Endodermal cell (in vitro differentiated cells): ENCODE data around the gene SLC22A17. TPM values are rescaled to one million over a fixed set of nuclear protein-coding genes. Genes with fewer than 3 reads are reported as not detected.
"Not testable (repeated sequence)": the region's sequence is repeated elsewhere in the genome, so short reads cannot be mapped to it uniquely, and the experiment has no call there.

ENCODE experiments used
- DNase-seq: peaks from one replicate; pipeline ENCODE4 v3.0.0-alpha.2; 2017
- H3K27ac ChIP-seq: 2 replicates; pipeline ENCODE4 v1.5.1; 2013; ENCODE audit warnings: mild to moderate bottlenecking, low read depth, low read length, moderate library complexity
- H3K27me3 ChIP-seq: 2 replicates; pipeline ENCODE4 v1.6.1; 2013; ENCODE audit warnings: mild to moderate bottlenecking, low read length, moderate library complexity; ENCODE audit not compliant: insufficient read depth, control insufficient read depth, poor library complexity, severe bottlenecking
- H3K36me3 ChIP-seq: 2 replicates; pipeline ENCODE4 v1.7.0; 2013; ENCODE audit warnings: mild to moderate bottlenecking, low read length, moderate library complexity; ENCODE audit not compliant: control insufficient read depth, insufficient read depth
- H3K4me1 ChIP-seq: one replicate; pipeline ENCODE4 v1.7.0; 2013; ENCODE audit warnings: low read length; ENCODE audit not compliant: control insufficient read depth, insufficient read depth
- H3K4me3 ChIP-seq: 2 replicates; pipeline ENCODE4 v1.5.1; 2013; ENCODE audit warnings: mild to moderate bottlenecking, low read length, moderate library complexity
- H3K9ac ChIP-seq: 2 replicates; pipeline ENCODE4 v1.6.1; 2013; ENCODE audit warnings: mild to moderate bottlenecking, low read length, moderate library complexity; ENCODE audit not compliant: poor library complexity, severe bottlenecking; ENCODE audit errors: extremely low read depth
- H3K9me3 ChIP-seq: 2 replicates; pipeline ENCODE4 v1.6.1; 2013; ENCODE audit warnings: mild to moderate bottlenecking, low read length, moderate library complexity; ENCODE audit not compliant: control insufficient read depth
- H3K27ac Mint-ChIP-seq: 2 replicates; pipeline ENCODE4 v1.8.0; 2020; ENCODE audit warnings: mixed read lengths
- H3K27me3 Mint-ChIP-seq: 2 replicates; pipeline ENCODE4 v1.8.0; 2021; ENCODE audit warnings: mild to moderate bottlenecking, mixed read lengths; ENCODE audit not compliant: insufficient read depth
- H3K36me3 Mint-ChIP-seq: 2 replicates; pipeline ENCODE4 v1.8.0; 2020; ENCODE audit warnings: low read depth, mixed read lengths
- H3K4me1 Mint-ChIP-seq: 2 replicates; pipeline ENCODE4 v1.8.0; 2020; ENCODE audit warnings: mixed read lengths
- H3K4me3 Mint-ChIP-seq: 2 replicates; pipeline ENCODE4 v1.8.0; 2020; ENCODE audit warnings: mild to moderate bottlenecking, moderate library complexity, mixed read lengths
- H3K9me3 Mint-ChIP-seq: 2 replicates; pipeline ENCODE4 v1.8.0; 2020; ENCODE audit warnings: mild to moderate bottlenecking, mixed read lengths
- CTCF ChIP-seq: fragments of 200-600 bp; sonication (generic); conservative IDR thresholded peaks from 2 replicates; pipeline ENCODE4 v1.5.0; 2021; ENCODE audit warnings: antibody characterized with exemption, mild to moderate bottlenecking
- WGBS, 2 experiments: methylation state at CpG; one replicate each; pipeline versions ENCODE4 v1.1.5 to v1.1.7; 2013; ENCODE audit warnings: missing lambda C conversion rate in 2 of 2, mixed read lengths in 1 of 2; ENCODE audit not compliant: insufficient coverage in 1 of 2, insufficient read length in 1 of 2; 5-methylcytosine and 5-hydroxymethylcytosine counted together
- total RNA-seq, 2 donors: library from RNA; stranded (reverse); fragmentation: NEBNext Ultra II Directional in 1 of 2; extraction: Animal tissue kit (Norgen Biotek cat#: 25700) in 1 of 2; gene quantifications; 2 replicates in 1 of 2; 3 replicates in 1 of 2; pipeline ENCODE4 v1.2.1, GENCODE V29; 2021

SLC22A17 gene
- total RNA-seq, 2 donors from 2014 or later: 49.9 to 89.0 TPM

GRCh38 chr14:23396781-23397407 lies 44.2 kb upstream of the SLC22A17 start:
- Histone ChIP-seq H3K27me3 (peaks cover 5% of the 10 kb centered on the region), H3K36me3 (no peaks in the 10 kb centered on the region), H3K9me3 (no peaks in the 10 kb centered on the region), H3K9ac (no peak overlapping the region), H3K27ac (no peak overlapping the region), H3K4me1 (no peaks in the 10 kb centered on the region), H3K4me3 (no peak overlapping the region)
- no peak overlapping the region for H3K27ac Mint-ChIP-seq
- no peak for DNase-seq
- TF ChIP-seq CTCF: no peak
- H3K36me3 Mint-ChIP-seq: no peaks in the 10 kb centered on the region
- no peaks in the 10 kb centered on the region for H3K9me3 Mint-ChIP-seq
- 90 to 97% methylated on average over 4 to 10 of the region's 10 CpGs for WGBS, 2 experiments
- peaks cover 5% of the 10 kb centered on the region for H3K4me1 Mint-ChIP-seq
- H3K27me3 Mint-ChIP-seq: peaks cover 33% of the 10 kb centered on the region
- no peak overlapping the region for H3K4me3 Mint-ChIP-seq

- Histone ChIP-seq H3K4me1 (no peaks in the 10 kb centered on the region), H3K27me3 (peaks cover 7% of the 10 kb centered on the region), H3K9me3 (no peaks in the 10 kb centered on the region), H3K9ac (no peak overlapping the region), H3K4me3 (no peak overlapping the region), H3K27ac (no peak overlapping the region), H3K36me3 (no peaks in the 10 kb centered on the region)
- WGBS, 2 experiments: 88 to 91% methylated on average over 9 to 10 of the region's 10 CpGs
- no peak for DNase-seq
- Mint-ChIP-seq H3K4me1 (peaks cover 5% of the 10 kb centered on the region), H3K27me3 (peaks cover 27% of the 10 kb centered on the region), H3K4me3 (no peak overlapping the region), H3K36me3 (no peaks in the 10 kb centered on the region), H3K27ac (no peak overlapping the region), H3K9me3 (no peaks in the 10 kb centered on the region)
- no peak for TF ChIP-seq CTCF
These were observed 43.4 kb upstream of the SLC22A17 start for GRCh38 chr14:23396126-23396525.

- H3K4me3 Mint-ChIP-seq: no peak overlapping the region
These were observed 39.9 kb upstream of the SLC22A17 start for GRCh38 chr14:23392613-23393012.

GRCh38 chr14:23389871-23390270 lies 37.2 kb upstream of the SLC22A17 start:
- H3K36me3 Mint-ChIP-seq, H3K9me3 ChIP-seq, H3K27ac ChIP-seq, H3K4me1 Mint-ChIP-seq, DNase-seq, H3K27ac Mint-ChIP-seq, H3K4me3 Mint-ChIP-seq, H3K4me3 ChIP-seq, H3K36me3 ChIP-seq, H3K9ac ChIP-seq, H3K4me1 ChIP-seq, H3K9me3 Mint-ChIP-seq: not testable (repeated sequence)
- H3K27me3 ChIP-seq: peaks cover 14% of the 10 kb centered on the region
- H3K27me3 Mint-ChIP-seq: peaks cover 24% of the 10 kb centered on the region
- WGBS, 2 experiments: 96% methylated on average over 3 of the region's 19 CpGs; no CpG with 5 or more reads in 1 of the 2 experiments

More at GRCh38 chr14:23392613-23393012, 39.9 kb upstream of the SLC22A17 start:
- H3K9me3 Mint-ChIP-seq: no peaks in the 10 kb centered on the region
- no peaks in the 10 kb centered on the region for H3K36me3 Mint-ChIP-seq
- DNase-seq: no peak
- no peak overlapping the region for H3K27ac ChIP-seq
- H3K27me3 Mint-ChIP-seq: peaks cover 36% of the 10 kb centered on the region
- no peaks in the 10 kb centered on the region for H3K4me1 ChIP-seq
- no peaks in the 10 kb centered on the region for H3K9me3 ChIP-seq
- no peaks in the 10 kb centered on the region for H3K36me3 ChIP-seq
- 80 to 88% methylated on average over 6 to 7 of the region's 7 CpGs for WGBS, 2 experiments
- H3K27ac Mint-ChIP-seq: no peak overlapping the region
- peaks cover 14% of the 10 kb centered on the region for H3K27me3 ChIP-seq
- TF ChIP-seq CTCF: peak; percentile 21
- no peak overlapping the region for H3K4me3 ChIP-seq
- H3K9ac ChIP-seq: no peak overlapping the region
- H3K4me1 Mint-ChIP-seq: peaks cover 5% of the 10 kb centered on the region
